HG03159 (cell line): ENCODE measurements around the gene SERPINB13.

Experiments used
- ATAC-seq: cut with Tn5 transposase; IDR thresholded peaks from one replicate; pipeline ENCODE4 v1.9.1; 2021; ENCODE audit warnings: mild to moderate bottlenecking, moderate library complexity; ENCODE audit not compliant: unreplicated experiment

Gene SERPINB13

DNA sequence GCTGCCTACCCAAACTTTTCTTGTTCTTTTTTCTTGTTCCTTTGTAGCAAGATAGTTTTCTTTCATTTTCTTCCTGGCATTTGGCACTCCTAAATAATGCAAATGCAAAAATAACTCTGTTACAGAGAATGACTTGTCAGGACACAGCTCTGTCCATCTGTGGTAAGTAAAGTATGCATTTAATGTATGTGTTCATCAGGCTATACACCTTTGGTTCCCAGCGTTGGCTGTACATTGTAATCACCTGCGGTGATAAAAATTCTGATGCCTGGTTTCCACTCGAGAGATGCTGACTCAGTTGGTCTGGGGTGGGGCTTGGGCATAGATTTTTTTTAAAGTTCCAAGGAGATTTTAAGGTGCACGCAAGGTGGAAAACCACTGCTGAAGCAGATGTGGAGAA, at the start of gene SERPINB13:
SERPINB13 (plus strand) TSS at position 378 of the 400 bp plus-strand sequence. CDS start 1,325 bp downstream, outside the sequence.
- no peak for ATAC-seq

DNA sequence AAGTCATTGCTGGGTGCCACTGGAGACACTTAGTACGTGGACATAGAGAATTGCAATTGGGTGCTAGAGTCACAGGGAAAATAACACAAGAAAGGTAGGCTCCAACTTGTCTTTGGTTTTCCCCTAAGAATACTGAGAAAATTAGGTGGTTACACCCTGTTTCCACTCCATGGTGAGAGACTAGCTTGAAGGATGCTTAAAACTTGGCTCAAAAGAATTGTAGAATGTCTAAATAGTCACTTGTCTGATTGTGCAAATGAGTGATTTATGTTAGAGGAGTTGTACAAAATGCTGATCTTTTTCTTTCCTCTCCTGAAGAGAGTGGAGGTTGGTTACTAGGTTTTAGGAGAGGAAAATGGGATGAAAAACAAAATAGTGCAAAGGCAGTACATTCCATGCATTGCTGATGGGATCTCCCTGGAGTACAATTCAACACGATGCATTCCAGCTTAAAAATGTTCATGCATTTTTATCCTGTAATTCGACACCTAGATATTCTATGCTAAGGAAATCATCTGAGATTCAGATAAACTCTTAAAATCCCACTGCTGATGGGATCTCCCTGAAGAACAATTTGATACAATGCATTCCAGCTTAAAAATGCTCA, 47.1 kb upstream of the SERPINB13 start:
- no peak for ATAC-seq

DNA sequence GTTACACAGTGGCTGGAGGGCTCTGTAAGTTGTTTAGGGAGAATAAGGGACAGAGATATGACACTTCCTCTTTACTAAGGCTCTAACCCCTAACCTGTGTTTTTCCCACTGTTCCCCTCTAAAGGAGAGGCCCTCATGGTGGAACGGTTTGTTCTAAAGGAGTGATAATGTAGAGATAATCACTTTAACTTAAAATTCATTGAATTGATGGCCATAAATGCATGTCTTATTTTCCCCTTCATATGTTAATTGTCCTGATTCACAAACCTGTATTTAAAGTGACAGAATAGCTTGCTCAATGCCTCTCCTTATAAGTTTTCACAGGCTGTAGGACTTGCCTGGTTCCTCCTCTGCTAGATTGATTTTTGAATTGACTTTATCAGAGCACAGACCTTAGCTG, 45.1 kb upstream of the SERPINB13 start, which contains the start of gene SERPINB12:
SERPINB12 (plus strand) TSS at position 301 of the 400 bp plus-strand sequence. CDS start 13,791 bp downstream, outside the sequence.
- ATAC-seq, result no peak

GRCh38 chr18:63544017-63544416, 43.1 kb upstream of the SERPINB13 start:
- no peak for ATAC-seq

DNA sequence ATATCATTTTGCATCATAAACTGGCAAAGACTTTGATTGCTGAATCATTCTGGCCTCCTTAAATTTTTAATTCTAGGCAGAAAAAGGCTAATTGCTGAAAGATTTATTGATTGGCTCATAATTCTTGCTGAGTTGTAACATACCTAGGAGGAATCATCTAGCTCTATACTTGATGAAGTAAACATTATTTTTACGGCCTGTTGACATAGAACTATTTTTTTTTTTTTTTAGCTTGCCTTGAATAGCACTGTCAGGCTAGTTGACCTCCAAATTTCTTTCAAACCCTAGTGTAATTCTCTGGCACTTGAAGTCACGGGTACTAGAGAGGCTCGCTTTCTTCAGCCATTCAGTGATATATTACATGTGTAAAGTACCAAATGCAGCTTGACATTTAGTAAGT, 42.1 kb upstream of the SERPINB13 start:
- no peak for ATAC-seq

GRCh38 chr18:63550068-63550467, 37.1 kb upstream of the SERPINB13 start:
- no peak for ATAC-seq

DNA sequence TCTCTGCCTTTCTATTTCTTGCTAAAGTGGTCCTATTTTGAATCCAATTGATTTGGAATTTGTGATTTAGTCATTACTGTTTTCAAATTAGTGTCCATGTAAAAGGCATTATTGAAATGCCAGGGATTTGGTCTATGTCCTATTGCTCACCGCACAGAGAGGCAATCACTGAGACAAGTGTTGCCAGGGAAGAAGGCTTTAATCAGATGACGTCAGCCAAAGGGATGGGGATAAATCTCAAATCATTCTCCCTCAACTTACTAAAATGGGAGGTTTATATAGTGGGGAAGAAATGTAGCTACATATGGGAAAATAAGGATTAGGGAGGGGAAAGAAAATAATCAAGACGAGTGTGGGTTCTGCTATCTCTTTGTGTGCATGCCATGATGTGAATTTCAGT, 35.4 kb upstream of the SERPINB13 start:
- ATAC-seq, result no peak

- no peak for ATAC-seq
These were observed 34.6 kb upstream of the SERPINB13 start for GRCh38 chr18:63552581-63552980.

GRCh38 chr18:63553081-63553480, 34.1 kb upstream of the SERPINB13 start:
- ATAC-seq, result no peak

DNA sequence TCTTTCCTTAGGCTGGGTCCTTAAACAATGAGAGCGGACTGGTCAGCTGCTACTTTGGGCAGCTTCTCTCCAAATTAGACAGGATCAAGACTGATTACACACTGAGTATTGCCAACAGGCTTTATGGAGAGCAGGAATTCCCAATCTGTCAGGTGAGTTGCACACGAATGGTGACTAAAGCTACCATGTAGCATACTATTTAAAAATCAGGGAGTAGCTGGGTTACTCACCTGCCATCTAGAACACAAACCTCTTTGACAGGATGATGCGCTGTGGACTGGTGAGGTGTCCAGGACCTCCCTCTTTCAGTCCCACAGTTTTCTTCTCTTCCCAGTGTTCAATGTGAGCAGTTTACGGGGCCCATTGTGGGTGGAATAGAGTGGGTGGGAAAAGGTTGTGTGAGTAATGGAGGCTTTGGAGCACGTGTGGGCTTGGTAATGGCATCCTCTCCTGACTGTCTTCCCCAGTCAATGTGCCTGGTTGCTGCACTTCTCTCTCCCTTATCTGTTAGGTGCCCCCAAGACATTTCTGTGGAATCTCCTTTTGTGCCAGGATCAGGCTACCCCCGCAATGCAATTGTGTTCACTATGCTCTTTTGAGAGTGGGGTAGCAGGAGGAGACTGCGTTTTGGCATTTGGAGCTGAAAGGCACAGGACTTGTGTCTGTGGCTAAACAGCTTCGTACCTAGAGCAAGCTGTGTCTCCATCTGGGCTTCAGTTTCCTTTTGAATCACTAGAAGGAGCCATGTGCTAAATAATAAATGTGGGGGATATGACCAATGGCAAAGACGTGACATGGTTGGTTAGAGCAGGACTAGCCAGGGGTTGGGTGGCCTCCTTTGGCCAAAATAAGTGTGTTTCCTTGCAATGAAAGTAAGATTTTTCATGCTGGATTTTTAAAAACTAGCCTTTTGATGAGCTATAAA, 27.3 kb upstream of the SERPINB13 start:
- ATAC-seq, result no peak

DNA sequence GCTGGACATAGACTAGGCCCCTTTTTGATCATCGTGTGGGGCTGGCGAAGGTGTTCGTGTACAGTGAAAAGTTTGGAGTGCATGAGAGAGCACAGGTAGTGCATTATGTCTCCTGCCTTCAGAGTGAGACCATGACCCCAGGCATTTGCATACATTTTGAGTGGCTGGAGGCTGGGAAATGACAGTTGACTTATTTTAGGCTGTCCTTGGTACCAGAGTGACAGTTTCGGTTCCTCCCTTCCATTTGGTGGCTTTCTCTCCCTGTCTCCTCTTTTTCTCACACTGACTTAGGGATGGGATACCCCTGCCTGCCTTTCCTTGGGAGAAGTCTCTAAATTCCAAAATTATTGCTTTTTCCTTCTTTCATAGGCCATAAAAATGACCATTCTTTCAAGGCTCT, 24.9 kb upstream of the SERPINB13 start:
- peak; percentile 75 for ATAC-seq

DNA sequence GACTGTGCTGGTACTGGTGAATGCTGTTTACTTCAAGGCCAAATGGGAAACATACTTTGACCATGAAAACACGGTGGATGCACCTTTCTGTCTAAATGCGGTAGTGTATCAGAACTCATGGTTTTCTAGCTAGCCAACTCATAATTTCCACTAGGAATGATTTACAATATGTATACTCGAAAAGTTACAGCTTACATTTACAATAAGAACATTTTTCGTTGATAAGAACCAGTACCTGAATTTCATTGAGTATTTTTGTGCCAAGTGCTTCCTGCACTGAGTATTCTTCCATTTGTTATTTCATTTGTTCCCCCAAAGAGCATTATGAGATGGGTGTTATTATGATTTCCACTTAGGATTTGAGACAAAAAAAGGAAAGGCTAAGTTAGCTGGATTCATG, 23.1 kb upstream of the SERPINB13 start:
- ATAC-seq, result no peak

DNA sequence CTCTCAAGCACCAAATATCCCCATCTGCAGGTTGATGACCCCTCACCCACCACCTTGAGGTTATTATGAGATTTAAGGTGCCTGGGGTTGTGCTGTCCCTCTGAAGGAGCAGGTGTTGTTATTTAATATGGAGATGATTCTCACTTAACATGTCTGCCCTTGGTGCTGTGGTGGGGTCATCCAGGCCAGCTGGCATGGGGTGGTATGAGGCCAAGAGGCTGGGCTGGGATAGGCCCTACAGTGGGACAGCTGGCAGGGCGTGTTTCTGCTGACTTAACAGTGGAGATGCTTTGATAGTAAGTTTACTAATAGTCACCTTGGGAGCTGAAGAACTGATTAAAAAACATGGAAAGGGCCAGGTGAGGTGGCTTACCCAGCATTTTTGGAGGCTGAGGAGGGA, 22.6 kb upstream of the SERPINB13 start:
- ATAC-seq, result no peak

- no peak for ATAC-seq
These were observed 19.9 kb upstream of the SERPINB13 start for GRCh38 chr18:63567276-63567675.

DNA sequence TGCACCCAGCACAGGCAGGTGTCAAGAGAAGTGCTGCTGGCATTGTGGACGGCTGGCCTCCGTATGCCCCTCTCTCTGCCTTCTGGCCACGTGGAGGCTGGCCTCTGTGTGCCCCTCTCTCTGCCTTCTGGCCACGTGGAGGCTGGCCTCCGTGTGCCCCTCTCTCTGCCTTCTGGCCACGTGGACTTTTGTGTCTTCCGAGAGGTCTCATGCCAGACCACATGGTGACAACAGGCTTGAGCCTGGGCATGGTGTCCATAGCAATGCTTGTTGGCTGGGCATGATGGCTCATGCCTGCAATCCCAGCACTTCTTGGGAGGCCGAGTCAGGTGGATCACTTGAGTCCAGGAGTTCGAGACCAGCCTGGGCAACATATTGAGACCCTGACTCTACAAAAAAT, 19.3 kb upstream of the SERPINB13 start:
- no peak for ATAC-seq

DNA sequence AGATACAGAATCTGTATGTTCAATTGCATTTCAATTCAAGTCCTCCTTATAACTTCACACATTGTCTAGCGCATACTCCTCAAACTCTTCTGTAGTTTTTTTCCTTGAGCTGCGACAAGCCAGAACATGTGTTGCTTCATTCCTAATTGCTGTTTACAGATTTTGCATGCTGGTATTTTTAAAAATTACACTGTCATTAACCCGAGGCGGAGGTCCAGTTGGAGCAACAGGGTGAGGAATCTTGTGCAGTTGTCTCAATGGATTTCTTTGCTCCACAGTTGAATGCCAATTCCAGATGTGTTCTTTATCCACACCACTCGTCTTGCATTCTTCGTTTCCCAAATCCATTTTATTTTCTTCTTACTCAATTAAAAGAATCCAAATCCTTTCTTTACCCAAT, 16.4 kb upstream of the SERPINB13 start:
- no peak for ATAC-seq

DNA sequence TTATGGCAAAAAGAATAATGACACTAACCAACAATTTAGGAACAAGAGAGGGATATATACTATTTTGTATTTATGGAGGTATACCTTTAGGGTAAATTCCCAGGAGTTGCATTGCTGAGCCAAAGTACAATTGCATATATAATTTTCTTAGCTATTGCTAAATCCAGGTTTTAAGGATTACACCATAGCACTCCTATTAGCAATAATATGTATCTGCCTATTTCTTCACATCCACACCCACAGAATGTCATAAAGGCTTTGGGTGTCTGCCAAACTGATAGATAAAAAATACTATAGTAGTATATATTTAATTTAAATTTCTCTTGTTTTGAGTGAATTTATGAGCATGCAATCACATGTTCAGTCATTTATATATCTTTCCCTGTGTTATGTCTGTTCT, 11.5 kb upstream of the SERPINB13 start:
- no peak for ATAC-seq

GRCh38 chr18:63578357-63578958, 8.7 kb upstream of the SERPINB13 start:
- ATAC-seq, result peak; percentile 76

DNA sequence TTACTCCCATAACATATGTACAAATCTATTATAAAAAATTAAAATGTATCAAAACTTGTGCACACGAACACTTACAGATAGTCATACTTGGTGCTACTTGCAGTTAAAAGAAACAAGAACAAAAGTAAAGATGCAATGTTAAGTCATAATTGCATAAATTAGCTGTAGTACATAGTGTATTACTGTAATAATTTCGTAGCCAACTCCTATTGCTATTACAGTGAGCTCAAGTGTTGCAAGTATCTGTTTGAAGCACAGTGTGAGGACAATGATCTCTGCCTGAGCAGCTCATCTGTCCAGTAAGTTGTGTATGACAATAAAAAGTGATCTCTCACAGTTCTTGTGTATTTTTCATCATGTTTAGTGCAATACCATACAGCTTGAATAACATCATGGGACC, 7.5 kb upstream of the SERPINB13 start:
- ATAC-seq, result no peak

DNA sequence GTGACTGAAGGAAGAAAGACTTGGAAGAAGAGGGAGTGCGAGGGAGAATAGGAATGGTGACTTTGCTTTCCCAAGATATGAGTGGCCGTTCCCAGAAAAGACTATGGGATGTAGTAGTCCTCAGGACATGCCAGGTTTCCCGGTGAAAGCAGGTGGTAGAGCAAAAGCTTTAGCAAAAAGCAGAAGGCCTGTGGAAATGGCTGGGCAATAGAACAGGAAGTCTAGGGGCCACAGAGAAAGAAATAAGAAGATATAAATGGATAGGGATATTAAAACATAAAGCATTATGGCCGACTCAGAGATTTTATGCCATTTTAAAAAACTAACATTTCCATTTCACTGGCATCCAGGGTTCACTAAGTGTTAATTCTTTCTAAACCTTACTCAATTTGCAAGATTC, 1.2 kb upstream of the SERPINB13 start:
- ATAC-seq, result no peak

- no peak for ATAC-seq
These were observed 712 bp upstream of the SERPINB13 start for GRCh38 chr18:63586431-63586830.

DNA sequence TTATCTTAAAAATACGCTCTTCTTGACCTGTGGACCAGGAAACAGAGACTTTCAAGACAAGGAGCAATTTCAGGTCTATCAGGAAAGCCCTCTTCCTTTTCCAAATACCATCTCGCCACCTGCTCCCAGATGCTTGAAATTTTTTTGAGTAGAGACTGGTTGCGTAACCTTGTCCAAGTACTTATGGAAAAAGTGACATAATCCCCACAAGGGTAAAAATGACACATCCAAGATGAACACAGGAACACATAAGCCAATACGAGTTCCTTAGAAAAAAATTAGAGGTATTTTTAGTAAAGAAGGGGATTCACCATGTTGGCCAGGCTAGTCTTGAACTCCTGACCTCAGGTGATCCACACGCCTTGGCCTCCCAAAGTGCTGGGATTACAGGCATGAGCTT, 1.8 kb downstream of the SERPINB13 start:
- ATAC-seq, result no peak
